Stimulated activated CD4-positive, alpha-beta T cell treated with anti-CD3 and anti-CD28 coated beads, Interleukin-4, amount 100 ng/mL, for 48 hours (primary cell): ENCODE data around the gene DIABLO.
"Not testable (repeated sequence)": the region's sequence is repeated elsewhere in the genome, so short reads cannot be mapped to it uniquely, and the experiment has no call there.

Experiments
- DNase-seq, 2 donors: peaks; one replicate each; pipeline ENCODE4 v3.0.0-alpha.2; 2020; ENCODE audit warnings: low read depth in 2 of 2

The DIABLO gene

GRCh38 chr12:122208073-122208820 lies 17.6 kb downstream of the DIABLO start:
- no peak for DNase-seq

- no peak for DNase-seq
Measured at GRCh38 chr12:122207391-122207790, 18.5 kb downstream of the DIABLO start.

- DNase-seq = no peak
Measured at GRCh38 chr12:122206976-122207375, 18.9 kb downstream of the DIABLO start.

GRCh38 chr12:122206111-122206881 lies 19.6 kb downstream of the DIABLO start:
- no peak for DNase-seq

GRCh38 chr12:122205053-122205925 lies 20.6 kb downstream of the DIABLO start:
- no peak for DNase-seq

- no peak for DNase-seq
Measured at GRCh38 chr12:122204167-122205052, 21.4 kb downstream of the DIABLO start.

DNA sequence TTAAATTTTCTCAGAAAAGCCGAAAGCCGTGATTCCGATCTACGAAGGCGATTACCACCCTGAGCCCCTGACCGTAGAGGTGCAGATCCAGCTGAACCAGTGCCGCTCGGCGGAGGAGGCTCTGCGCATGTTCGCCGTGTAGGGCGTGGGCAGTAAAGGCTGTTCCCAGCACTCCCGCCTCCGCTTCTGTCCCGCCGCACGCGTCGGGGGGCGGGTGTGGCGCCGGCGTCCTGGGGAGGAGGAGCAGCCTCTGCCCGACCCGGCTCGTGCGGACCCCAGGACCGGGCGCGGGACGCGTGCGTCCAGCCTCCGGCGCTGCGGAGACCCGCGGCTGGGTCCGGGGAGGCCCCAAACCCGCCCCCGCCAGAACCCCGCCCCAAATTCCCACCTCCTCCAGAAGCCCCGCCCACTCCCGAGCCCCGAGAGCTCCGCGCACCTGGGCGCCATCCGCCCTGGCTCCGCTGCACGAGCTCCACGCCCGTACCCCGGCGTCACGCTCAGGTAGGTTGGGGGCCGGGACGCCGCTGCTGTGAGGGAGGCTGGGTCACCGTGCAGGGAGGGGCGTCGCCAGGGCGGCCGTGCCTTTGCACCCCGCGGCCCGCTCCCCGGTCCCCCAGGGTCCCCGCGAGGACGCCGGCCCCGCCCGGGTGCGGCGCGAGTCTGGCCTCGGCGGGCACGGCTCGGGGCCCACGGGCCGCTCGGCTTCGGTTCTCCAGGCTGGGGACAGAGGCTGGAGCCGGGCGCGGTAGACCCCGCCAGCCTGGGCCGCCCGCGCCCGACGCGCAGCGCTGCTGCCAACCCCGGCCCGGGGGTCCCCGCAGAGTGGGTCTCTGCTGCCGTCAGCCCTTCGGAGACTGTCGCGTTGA lies 22.3 kb downstream of the DIABLO start, which contains the start of gene B3GNT4:
Gene B3GNT4, plus strand, starts transcription at position 409 of the 866 bp plus-strand sequence. CDS start 910 bp downstream, outside the sequence.
- peak; percentile 55 to 63 for DNase-seq

DNA sequence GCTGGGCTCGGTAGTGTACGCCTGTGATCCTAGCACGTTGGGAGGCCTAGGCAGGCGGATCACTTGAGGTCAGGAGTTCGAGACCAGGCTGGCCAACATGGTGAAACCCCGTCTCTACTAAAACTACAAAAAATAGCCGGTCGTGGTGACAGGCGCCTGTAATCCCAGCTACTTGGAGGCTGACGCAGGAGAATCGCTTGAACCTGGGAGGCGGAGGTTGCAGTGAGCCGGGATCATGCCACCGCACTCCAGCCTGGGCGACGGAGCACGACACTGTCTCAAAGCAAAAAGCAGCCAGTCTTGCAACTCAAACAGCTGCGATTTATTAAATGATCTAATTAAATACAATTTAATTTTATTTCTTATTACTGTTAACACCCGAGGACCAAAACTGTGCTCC lies 23.0 kb downstream of the DIABLO start:
- not testable (repeated sequence) for DNase-seq

DNA sequence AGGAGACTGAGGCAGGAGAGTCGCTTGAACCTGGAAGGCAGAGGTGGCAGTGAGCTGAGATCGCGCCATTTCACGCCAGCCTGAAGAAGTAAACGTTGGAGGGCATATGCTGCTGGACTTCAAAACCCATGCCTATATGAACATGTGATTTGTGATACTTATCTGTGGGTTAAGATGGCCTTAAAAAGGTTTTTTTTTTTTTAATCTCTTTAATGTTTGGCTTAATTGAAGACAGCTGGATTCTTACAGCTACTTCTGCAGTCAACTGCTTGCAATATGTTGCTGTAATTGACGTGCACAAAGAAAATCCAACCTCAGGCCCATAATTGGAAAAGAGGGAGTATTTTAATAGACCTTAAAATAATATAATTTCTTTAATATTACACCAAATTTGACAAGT lies 23.8 kb downstream of the DIABLO start:
- DNase-seq = no peak

- no peak for DNase-seq
Measured at GRCh38 chr12:122201381-122201780, 24.5 kb downstream of the DIABLO start.

DNA sequence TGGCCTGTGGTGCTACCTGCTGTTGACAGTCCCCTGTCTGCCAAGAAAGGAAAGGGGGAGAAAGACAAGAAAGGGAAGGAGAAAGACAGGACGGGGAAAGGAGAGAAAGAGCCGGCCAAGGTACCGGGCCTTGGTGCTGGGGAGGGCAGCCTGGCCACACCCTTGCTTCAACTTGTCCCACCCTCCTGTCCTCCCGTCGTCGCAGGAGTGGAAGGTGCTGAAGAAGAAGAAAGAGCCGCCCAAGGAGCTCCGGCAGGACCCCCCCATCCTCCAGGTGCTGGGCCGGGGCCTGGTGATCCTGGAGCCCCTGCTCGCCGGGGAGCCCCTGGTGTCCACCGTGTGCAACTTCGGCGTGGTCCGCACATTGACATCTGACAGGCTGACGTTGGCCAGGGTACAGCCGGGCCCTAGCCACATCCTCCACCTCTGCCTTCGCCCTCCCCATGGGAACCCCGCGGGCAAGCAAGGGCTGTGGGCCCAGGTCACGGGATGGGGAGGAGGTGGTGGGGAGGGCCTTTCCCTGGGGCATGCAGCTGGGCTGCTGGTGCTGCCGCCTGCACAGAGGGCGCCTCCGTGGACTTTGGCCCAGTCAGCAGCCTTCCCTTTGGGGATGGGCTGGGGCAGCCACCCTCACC lies 25.2 kb downstream of the DIABLO start:
- no peak for DNase-seq

DNA sequence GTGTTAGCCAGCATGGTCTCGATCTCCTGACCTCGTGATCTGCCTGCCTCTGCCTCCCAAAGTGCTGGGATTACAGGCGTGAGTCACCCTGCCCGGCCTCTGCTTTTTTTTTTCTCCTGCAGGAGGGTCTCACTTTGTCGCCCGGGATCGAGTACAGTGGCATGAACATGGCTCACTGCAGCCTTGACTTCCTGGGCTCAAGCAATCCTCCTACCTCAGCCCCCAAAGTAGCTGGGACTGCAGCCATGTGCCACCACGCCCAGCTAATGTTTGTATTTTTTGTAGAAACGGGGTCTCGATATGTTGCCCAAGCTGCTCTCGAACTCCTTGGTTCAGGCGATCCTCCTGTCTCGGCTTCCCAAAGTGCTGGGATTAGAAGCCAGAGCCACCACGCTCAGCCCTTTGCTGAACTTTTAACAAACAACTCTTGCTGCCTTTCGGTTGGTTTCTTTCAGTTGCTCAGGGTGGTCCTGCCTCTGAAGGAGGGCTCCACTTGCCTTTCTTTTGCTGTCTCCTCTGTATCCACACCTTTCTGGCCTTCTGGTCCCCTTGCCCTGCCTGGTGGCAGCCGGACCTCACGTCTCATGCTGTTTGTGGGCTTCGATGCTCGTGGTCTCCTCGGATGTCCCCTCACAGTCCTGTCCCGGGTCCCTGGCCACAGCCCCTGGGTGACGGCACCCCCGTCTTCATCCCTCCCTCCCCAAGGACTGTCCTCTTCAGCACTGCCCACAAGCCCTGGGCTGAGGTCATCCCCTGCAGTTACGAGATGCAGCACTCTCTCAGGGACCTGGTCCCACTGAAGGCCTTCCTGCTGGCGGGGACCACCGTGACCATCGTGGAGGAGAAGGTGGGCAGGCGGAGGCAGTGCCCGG lies 26.1 kb downstream of the DIABLO start:
- no peak for DNase-seq

GRCh38 chr12:122197612-122197966 lies 28.3 kb downstream of the DIABLO start:
- DNase-seq = no peak

- DNase-seq = no peak
Measured at GRCh38 chr12:122195405-122195804, 30.4 kb downstream of the DIABLO start.

DNA sequence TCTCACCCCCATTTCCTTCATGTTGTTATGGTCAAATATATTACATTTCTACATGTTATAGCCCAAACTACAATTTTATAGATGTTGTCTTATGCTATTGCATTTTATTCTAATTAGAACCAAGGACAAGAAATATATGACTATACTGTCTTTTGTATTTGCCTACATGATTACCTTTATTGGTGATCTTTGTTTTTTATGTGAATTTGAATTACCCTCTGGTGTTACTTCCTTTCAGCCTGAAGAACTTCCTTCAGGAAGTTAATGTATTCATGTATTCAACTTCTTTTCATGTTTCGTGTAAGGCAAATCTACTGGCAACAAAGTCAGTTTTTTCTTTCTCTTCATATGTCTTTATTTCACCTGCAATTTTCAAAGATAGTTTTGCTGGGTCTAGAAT lies 31.0 kb downstream of the DIABLO start:
- DNase-seq = no peak

GRCh38 chr12:122192441-122192840 lies 33.4 kb downstream of the DIABLO start:
- DNase-seq = no peak

DNA sequence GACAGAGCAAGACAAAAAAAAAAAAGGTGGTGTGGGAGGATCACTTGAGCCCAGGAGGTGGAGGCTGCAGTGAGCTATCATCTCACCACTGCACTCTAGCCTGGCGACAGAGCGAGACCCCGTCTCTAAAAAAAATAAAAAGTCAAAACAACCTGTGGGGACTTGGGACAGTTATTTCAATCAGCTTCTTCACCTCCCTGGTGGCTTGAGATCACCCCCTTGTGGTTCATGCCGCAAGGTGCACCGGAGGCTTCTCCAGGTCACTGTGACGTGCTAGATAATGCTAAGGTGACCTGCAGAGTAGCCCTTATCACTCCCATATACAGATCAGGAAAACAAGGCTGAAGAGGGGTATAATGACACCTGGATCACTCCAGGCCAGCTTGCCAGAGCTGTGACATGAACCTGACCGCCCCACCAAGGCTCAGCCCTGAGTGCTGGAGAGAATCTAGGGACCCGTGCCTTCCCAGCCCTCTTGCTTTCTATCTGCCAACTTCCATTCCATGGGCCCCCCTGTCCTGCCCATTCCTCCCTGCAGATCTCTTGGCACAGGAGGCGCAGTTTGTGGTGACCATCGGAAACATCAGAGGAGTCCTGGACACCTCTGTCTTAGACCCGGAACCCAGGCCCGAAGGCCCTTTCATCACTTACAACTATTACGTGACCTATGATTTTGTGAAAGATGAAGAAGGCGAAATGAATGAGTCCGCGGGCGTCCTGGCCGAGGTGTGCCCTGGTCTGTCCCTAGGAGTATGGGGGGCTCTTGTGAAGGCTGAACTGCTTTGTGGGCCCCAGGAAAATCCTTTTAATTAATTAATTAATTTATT lies 34.8 kb downstream of the DIABLO start:
- peak; percentile 65 to 67 for DNase-seq
